ENCODE measurements around the gene TEKTIP1.
A peak's percentile ranks its signal among the peaks of the same experiment; 100 is the strongest.

The TEKTIP1 gene

DNA sequence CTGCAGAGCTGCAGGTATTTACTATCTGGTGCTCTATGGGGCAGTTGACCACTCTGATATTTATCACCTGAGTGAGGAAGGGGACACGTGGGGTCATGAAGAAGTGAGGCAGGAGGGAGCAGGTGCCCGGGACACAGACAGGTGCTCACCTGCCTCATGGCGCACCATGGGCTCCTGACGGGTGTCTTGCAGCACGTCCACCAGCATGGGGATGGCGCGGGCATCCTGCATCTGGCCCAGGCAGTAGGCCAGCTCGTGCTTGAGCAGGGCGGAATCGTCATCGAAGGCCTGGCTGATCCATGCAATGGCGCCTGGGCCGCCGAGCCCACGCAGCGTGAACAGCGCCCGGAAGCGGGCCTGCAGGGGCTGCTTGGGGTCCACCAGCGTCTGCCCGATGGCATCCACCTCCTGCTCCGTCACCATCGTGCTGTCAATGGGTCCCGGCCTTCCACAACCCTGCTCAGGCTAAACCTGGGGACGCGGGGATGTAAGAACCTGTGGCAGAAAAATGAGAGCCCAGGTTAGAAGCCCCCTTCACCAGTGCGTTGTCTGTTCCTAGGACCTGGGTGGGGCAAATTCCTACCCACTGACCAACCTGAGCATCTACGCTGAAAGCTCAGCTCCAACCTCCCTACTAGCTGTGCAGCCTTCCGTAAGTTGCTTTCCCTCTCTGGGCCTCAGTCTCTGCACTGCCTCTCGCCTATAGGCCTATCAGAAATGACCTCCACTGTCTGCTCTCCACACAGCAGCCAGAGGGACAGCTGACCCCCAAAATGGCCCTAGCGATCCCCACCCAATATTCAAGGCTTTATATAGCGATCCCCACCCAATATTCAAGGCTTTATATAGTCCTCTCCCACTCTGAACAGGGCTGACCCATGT lies 42.3 kb upstream of the TEKTIP1 start:
- Histone ChIP-seq H3K27ac (replicated peaks; ENCODE audit: low read length) (no peak overlapping the region), H3K4ac (ENCODE audit: low read length) (no peak overlapping the region), H3K79me1 (ENCODE audit: low read depth, low read length) (peaks cover 5% of the 10 kb centered on the region), H4K91ac (ENCODE audit: low read depth, low read length, poor library complexity) (no peak overlapping the region), H3K27me3 (ENCODE audit: control insufficient read depth in 3 of 3, insufficient read depth in 3 of 3, low read depth in 1 of 3, low read length in 3 of 3) (no peaks in the 10 kb centered on the region), H3K14ac (ENCODE audit: low read length) (no peak overlapping the region), H3K4me2 (ENCODE audit: insufficient read depth, low read length, poor library complexity, severe bottlenecking) (peak overlapping the region; percentile 4), H2AFZ (ENCODE audit: low read length) (no peak overlapping the region), H3K4me1 (ENCODE audit: control insufficient read depth in 2 of 2, insufficient read depth in 1 of 2, low read depth in 1 of 2, low read length in 2 of 2) (peaks cover 0 to 3% of the 10 kb centered on the region in 2 donors), H2BK15ac (ENCODE audit: low read length) (no peak overlapping the region), H3K9ac (ENCODE audit: low read depth, low read length, poor library complexity) (peak overlapping the region; percentile 57), H3K9me3 (replicated peaks in 1 of 2; ENCODE audit: control insufficient read depth in 2 of 2, insufficient read depth in 1 of 2, low read depth in 1 of 2, low read length in 2 of 2) (peaks cover 0 to 2% of the 10 kb centered on the region in 2 donors), H3K4me3 (ENCODE audit: low read length in 2 of 2) (no peak overlapping the region), H3K18ac (ENCODE audit: low read length) (no peak overlapping the region), H3K23ac (ENCODE audit: low read depth, low read length, poor library complexity) (no peak overlapping the region), H2BK12ac (ENCODE audit: low read length) (no peak overlapping the region), H2AK5ac (ENCODE audit: low read depth, low read length) (no peak overlapping the region), H2BK5ac (ENCODE audit: low read length) (no peak overlapping the region), H2BK120ac (ENCODE audit: low read depth, low read length) (no peak overlapping the region), H3K36me3 (replicated peaks in 1 of 2; ENCODE audit: control insufficient read depth in 2 of 2, insufficient read depth in 2 of 2, low read length in 2 of 2) (peaks cover 15 to 46% of the 10 kb centered on the region in 2 donors), H4K8ac (ENCODE audit: low read depth, low read length) (no peak overlapping the region)
- no peak for DNase-seq (ENCODE audit: low spot score)
- WGBS, 2 donors (ENCODE audit: extremely low coverage in 2 of 2, insufficient read length in 2 of 2, insufficient replicate concordance in 1 of 2): no CpG with 5 or more reads among the region's 32 CpGs

DNA sequence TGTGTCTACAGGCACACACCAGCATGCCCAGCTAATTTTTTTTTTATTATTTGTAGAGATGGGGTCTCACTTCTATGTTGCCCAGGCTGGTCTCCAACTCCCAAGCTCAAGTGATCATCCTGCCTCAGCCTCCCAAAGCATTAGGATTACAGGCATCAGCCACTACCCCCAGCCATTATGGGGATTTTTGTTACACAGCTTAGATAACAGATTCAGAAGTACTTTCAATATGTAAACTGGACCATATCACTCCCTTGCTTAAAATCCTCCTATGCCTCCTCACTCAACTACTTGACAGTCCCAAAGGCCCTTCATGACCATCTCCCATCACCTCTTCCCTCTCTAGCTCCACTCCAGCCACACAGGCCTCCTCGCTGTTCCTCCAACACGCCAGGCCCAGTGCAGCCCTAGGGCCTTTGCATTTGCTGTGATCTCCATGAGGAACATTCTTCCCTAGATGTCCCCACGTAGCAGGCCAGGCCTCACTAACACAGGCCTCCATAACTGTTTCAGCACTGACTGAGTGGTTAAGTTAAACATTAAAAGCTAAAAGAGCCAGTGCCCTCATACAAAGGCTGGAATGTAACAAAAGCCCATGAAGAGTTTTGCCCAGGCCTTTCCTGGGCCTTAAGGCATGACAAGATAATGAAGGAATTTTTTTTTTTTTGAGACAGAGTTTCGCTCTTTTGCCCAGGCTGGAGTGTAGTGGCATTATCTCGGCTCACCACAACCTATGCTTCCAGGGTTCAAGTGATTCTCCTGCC lies 41.0 kb upstream of the TEKTIP1 start:
- Histone ChIP-seq H4K91ac (ENCODE audit: low read depth, low read length, poor library complexity) (no peak overlapping the region), H2AFZ (ENCODE audit: low read length) (no peak overlapping the region), H3K4me2 (ENCODE audit: insufficient read depth, low read length, poor library complexity, severe bottlenecking) (no peak overlapping the region), H3K18ac (ENCODE audit: low read length) (no peak overlapping the region), H2BK5ac (ENCODE audit: low read length) (no peak overlapping the region), H3K36me3 (replicated peaks in 1 of 2; ENCODE audit: control insufficient read depth in 2 of 2, insufficient read depth in 2 of 2, low read length in 2 of 2) (peaks cover 11 to 38% of the 10 kb centered on the region in 2 donors), H3K4me1 (ENCODE audit: control insufficient read depth in 2 of 2, insufficient read depth in 1 of 2, low read depth in 1 of 2, low read length in 2 of 2) (peaks cover 0 to 3% of the 10 kb centered on the region in 2 donors), H3K4ac (ENCODE audit: low read length) (no peak overlapping the region), H3K27ac (replicated peaks; ENCODE audit: low read length) (no peak overlapping the region), H4K8ac (ENCODE audit: low read depth, low read length) (no peak overlapping the region), H2BK15ac (ENCODE audit: low read length) (no peak overlapping the region), H3K4me3 (ENCODE audit: low read length in 2 of 2) (no peak overlapping the region), H3K79me1 (ENCODE audit: low read depth, low read length) (peaks cover 5% of the 10 kb centered on the region), H2AK5ac (ENCODE audit: low read depth, low read length) (no peak overlapping the region), H3K23ac (ENCODE audit: low read depth, low read length, poor library complexity) (no peak overlapping the region), H3K9me3 (replicated peaks in 1 of 2; ENCODE audit: control insufficient read depth in 2 of 2, insufficient read depth in 1 of 2, low read depth in 1 of 2, low read length in 2 of 2) (peaks cover 0 to 2% of the 10 kb centered on the region in 2 donors), H2BK12ac (ENCODE audit: low read length) (no peak overlapping the region), H3K27me3 (ENCODE audit: control insufficient read depth in 3 of 3, insufficient read depth in 3 of 3, low read depth in 1 of 3, low read length in 3 of 3) (no peaks in the 10 kb centered on the region), H3K9ac (ENCODE audit: low read depth, low read length, poor library complexity) (no peak overlapping the region), H2BK120ac (ENCODE audit: low read depth, low read length) (no peak overlapping the region), H3K14ac (ENCODE audit: low read length) (no peak overlapping the region)
- no peak for DNase-seq (ENCODE audit: low spot score)
- WGBS, 2 donors (ENCODE audit: extremely low coverage in 2 of 2, insufficient read length in 2 of 2, insufficient replicate concordance in 1 of 2): no CpG with 5 or more reads among the region's 5 CpGs

- no peak for DNase-seq (ENCODE audit: low spot score)
- Histone ChIP-seq H3K4me2 (ENCODE audit: insufficient read depth, low read length, poor library complexity, severe bottlenecking) (peak overlapping the region; percentile 92), H2BK120ac (ENCODE audit: low read depth, low read length) (no peak overlapping the region), H3K27ac (replicated peaks; ENCODE audit: low read length) (no peak overlapping the region), H2AFZ (ENCODE audit: low read length) (peak overlapping the region; percentile 96), H3K9ac (ENCODE audit: low read depth, low read length, poor library complexity) (peak overlapping the region; percentile 93), H4K91ac (ENCODE audit: low read depth, low read length, poor library complexity) (no peak overlapping the region), H2BK5ac (ENCODE audit: low read length) (peak overlapping the region; percentile 98), H3K23ac (ENCODE audit: low read depth, low read length, poor library complexity) (peak overlapping the region; percentile 90), H2BK12ac (ENCODE audit: low read length) (no peak overlapping the region), H3K9me3 (replicated peaks in 1 of 2; ENCODE audit: control insufficient read depth in 2 of 2, insufficient read depth in 1 of 2, low read depth in 1 of 2, low read length in 2 of 2) (peaks cover 0 to 2% of the 10 kb centered on the region in 2 donors), H3K4me1 (ENCODE audit: control insufficient read depth in 2 of 2, insufficient read depth in 1 of 2, low read depth in 1 of 2, low read length in 2 of 2) (peaks cover 0 to 5% of the 10 kb centered on the region in 2 donors), H3K18ac (ENCODE audit: low read length) (peak overlapping the region; percentile 99), H3K27me3 (ENCODE audit: control insufficient read depth in 3 of 3, insufficient read depth in 3 of 3, low read depth in 1 of 3, low read length in 3 of 3) (no peaks in the 10 kb centered on the region), H3K4me3 (ENCODE audit: low read length in 2 of 2) (peak overlapping the region; percentile 65 to 93), H3K79me1 (ENCODE audit: low read depth, low read length) (peaks cover 5% of the 10 kb centered on the region), H3K14ac (ENCODE audit: low read length) (peak overlapping the region; percentile 2), H4K8ac (ENCODE audit: low read depth, low read length) (no peak overlapping the region), H2AK5ac (ENCODE audit: low read depth, low read length) (peak overlapping the region; percentile 30), H3K36me3 (replicated peaks in 1 of 2; ENCODE audit: control insufficient read depth in 2 of 2, insufficient read depth in 2 of 2, low read length in 2 of 2) (peaks cover 8 to 24% of the 10 kb centered on the region in 2 donors), H2BK15ac (ENCODE audit: low read length) (peak overlapping the region; percentile 4), H3K4ac (ENCODE audit: low read length) (no peak overlapping the region)
- no CpG with 5 or more reads among the region's 18 CpGs for WGBS, 2 donors (ENCODE audit: extremely low coverage in 2 of 2, insufficient read length in 2 of 2, insufficient replicate concordance in 1 of 2)
Observed at GRCh38 chr19:3499738-3500428, 39.1 kb upstream of the TEKTIP1 start.

Measured in neuronal stem cell (in vitro differentiated cells).